Thymus (tissue), 11 donors: ENCODE results near the gene FOXO3B. TPM values are rescaled to one million over a fixed set of nuclear protein-coding genes. Genes with fewer than 3 reads are reported as not detected.
"Not testable (repeated sequence)": the region's sequence is repeated elsewhere in the genome, so short reads cannot be mapped to it uniquely, and the experiment has no call there.

Experiments used
- DNase-seq, 9 donors: peaks; one replicate each; pipeline ENCODE4 v3.0.0-alpha.2; 2013; ENCODE audit warnings: low spot score in 9 of 9, low read depth in 6 of 9, missing footprints in 1 of 9
- H3K27ac ChIP-seq, 2 donors: one replicate each; pipeline ENCODE4 v1.5.1; 2013; ENCODE audit warnings: control low read depth in 1 of 2, low read depth in 1 of 2, low read length in 1 of 2, mild to moderate bottlenecking in 1 of 2, moderate library complexity in 1 of 2
- H3K27me3 ChIP-seq, 2 donors: one replicate each; pipeline ENCODE4 v1.5.1; 2013; ENCODE audit warnings: low read length in 1 of 2; ENCODE audit not compliant: control insufficient read depth in 2 of 2, insufficient read depth in 1 of 2
- H3K36me3 ChIP-seq, 2 donors: one replicate each; pipeline ENCODE4 v1.5.1; 2013; ENCODE audit warnings: low read length in 1 of 2, mild to moderate bottlenecking in 1 of 2, moderate library complexity in 1 of 2; ENCODE audit not compliant: control insufficient read depth in 2 of 2, insufficient read depth in 2 of 2
- H3K4me1 ChIP-seq, 2 donors: one replicate each; pipeline ENCODE4 v1.5.1; 2013; ENCODE audit warnings: low read length in 2 of 2; ENCODE audit not compliant: control insufficient read depth in 2 of 2, insufficient read depth in 2 of 2
- H3K4me3 ChIP-seq, 2 donors: one replicate each; pipeline ENCODE4 v1.5.1; 2013; ENCODE audit warnings: low read length in 2 of 2, control low read depth in 1 of 2, mild to moderate bottlenecking in 1 of 2
- H3K9me3 ChIP-seq, 2 donors: one replicate each; pipeline ENCODE4 v1.5.1; 2013; ENCODE audit warnings: low read length in 1 of 2, mild to moderate bottlenecking in 1 of 2; ENCODE audit not compliant: control insufficient read depth in 2 of 2, insufficient read depth in 1 of 2
- WGBS: extraction: QIAGEN DNeasy Blood & Tissue Kit; methylation state at CpG from one replicate; pipeline ENCODE4 v1.1.7; 2013; 5-methylcytosine and 5-hydroxymethylcytosine counted together
- polyA plus RNA-seq: library from polyadenylated mRNA; stranded (reverse); fragments of 200-250 nt; gene quantifications from one replicate; pipeline ENCODE4 v1.2.3, GENCODE V29; 2013
- total RNA-seq: library from RNA; stranded (reverse); fragments of 120-200 nt; gene quantifications from one replicate; pipeline ENCODE4 v1.2.4, GENCODE V29; 2013
- donor health status: healthy.

The FOXO3B gene
- total and polyA plus RNA-seq, 2 donors, result 0.55 to 1.8 TPM

- H3K4me1 ChIP-seq, DNase-seq, H3K27me3 ChIP-seq, H3K4me3 ChIP-seq, H3K27ac ChIP-seq: not testable (repeated sequence)
- H3K36me3 ChIP-seq, result peaks cover 7 to 13% of the 10 kb centered on the region in 2 donors
- WGBS, result 97% methylated on average over 3 of the region's 3 CpGs
- H3K9me3 ChIP-seq, result peaks cover 1 to 24% of the 10 kb centered on the region in 2 donors
Observed at GRCh38 chr17:18667535-18667934, 14.6 kb downstream of the FOXO3B start.

GRCh38 chr17:18666326-18666725 is 15.8 kb downstream of the FOXO3B start:
- H3K27ac ChIP-seq, H3K27me3 ChIP-seq, H3K36me3 ChIP-seq, DNase-seq, H3K4me1 ChIP-seq, H3K4me3 ChIP-seq: not testable (repeated sequence)
- 100% methylated on average over 2 of the region's 2 CpGs for WGBS
- H3K9me3 ChIP-seq, result peaks cover 0 to 15% of the 10 kb centered on the region in 2 donors

GRCh38 chr17:18661924-18662624 is 20.0 kb downstream of the FOXO3B start:
- 95% methylated on average over 5 of the region's 5 CpGs for WGBS
- H3K36me3 ChIP-seq, H3K27ac ChIP-seq, H3K4me1 ChIP-seq, H3K9me3 ChIP-seq, H3K27me3 ChIP-seq, DNase-seq, H3K4me3 ChIP-seq: not testable (repeated sequence)

DNA sequence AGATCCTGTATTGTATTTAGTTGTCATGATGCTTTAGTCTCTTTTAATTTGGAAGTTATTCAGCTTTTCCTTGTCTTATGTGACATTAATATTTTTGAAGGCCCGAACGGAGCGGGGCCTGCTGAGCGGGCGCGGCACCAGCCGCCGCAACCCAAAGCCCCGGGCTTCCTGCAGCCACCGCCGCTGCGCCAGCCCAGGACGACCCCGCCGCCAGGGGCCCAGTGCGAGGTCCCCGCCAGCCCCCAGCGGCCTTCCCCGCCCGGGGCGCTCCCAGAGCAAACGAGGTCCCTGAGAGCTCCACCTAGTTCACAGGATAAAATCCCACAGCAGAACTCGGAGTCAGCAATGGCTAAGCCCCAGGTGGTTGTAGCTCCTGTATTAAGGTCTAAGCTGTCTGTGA is 32.0 kb downstream of the FOXO3B start:
- not testable (repeated sequence) for DNase-seq, H3K4me1 ChIP-seq, H3K4me3 ChIP-seq, H3K27me3 ChIP-seq, H3K9me3 ChIP-seq, H3K36me3 ChIP-seq, H3K27ac ChIP-seq
- WGBS, result 64% methylated on average over 23 of the region's 23 CpGs

DNA sequence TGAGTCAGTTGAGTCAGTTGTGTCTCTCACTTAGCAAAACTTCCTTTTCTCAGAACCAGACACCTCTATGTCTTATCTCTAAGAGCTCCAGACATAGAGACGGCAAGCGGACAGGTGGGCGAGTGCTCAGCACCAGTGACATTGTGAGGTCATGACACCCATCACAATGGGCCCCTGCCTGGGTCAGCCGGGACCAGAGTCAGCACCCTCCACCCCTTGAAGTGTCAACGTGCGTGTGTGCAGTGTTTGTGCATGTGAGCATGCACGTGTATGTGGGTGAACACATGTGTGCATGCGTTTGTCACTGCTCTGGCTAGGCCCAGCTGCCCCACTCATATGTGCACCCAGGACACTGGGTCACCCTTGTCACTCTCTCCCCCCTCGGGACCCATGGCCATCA is 37.8 kb downstream of the FOXO3B start, which contains the start of gene TBC1D28:
TBC1D28 (minus strand) TSS at position 101 of the 400 bp plus-strand sequence. CDS start 3,039 bp downstream, outside the sequence.
- not testable (repeated sequence) for H3K9me3 ChIP-seq
- WGBS, result 97% methylated on average over 9 of the region's 9 CpGs

GRCh38 chr17:18643124-18643523 is 39.0 kb downstream of the FOXO3B start:
- H3K27ac ChIP-seq, H3K9me3 ChIP-seq, H3K4me1 ChIP-seq, H3K4me3 ChIP-seq, H3K36me3 ChIP-seq, DNase-seq, H3K27me3 ChIP-seq: not testable (repeated sequence)
- 92% methylated on average over 4 of the region's 6 CpGs for WGBS

More for the DNA sequence above, 37.8 kb downstream of the FOXO3B start, which contains the start of gene TBC1D28:
- H3K27me3 ChIP-seq, DNase-seq, H3K36me3 ChIP-seq, H3K27ac ChIP-seq, H3K4me1 ChIP-seq, H3K4me3 ChIP-seq: not testable (repeated sequence)

GRCh38 chr17:18638357-18638756 is 43.8 kb downstream of the FOXO3B start:
- not testable (repeated sequence) for H3K4me1 ChIP-seq, H3K27ac ChIP-seq, DNase-seq, H3K9me3 ChIP-seq, H3K36me3 ChIP-seq, H3K4me3 ChIP-seq
- 92% methylated on average over 13 of the region's 13 CpGs for WGBS
- H3K27me3 ChIP-seq, result peaks cover 4 to 23% of the 10 kb centered on the region in 2 donors

DNA sequence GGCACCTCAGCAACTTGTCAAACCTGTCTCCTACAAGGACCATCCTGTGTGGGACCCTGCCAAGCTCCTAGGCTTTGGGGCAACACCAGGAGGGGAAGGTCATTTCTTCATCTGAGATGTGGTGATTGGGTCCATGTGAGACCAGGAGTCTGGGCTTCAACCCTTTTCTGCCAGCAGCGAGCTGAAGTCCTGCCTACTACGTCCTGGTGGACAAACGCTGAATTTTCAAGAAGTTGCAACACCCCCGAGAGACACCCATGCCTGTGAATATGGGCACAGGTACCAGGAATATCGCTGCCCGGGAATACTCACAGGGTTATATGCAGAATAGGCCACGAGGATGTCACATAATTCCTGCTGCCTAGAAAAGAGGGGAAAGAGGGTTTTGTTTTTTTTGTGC is 45.9 kb downstream of the FOXO3B start:
- not testable (repeated sequence) for DNase-seq, H3K4me3 ChIP-seq, H3K27ac ChIP-seq, H3K9me3 ChIP-seq, H3K4me1 ChIP-seq, H3K36me3 ChIP-seq
- H3K27me3 ChIP-seq, result peaks cover 4 to 25% of the 10 kb centered on the region in 2 donors
- 67% methylated on average over 7 of the region's 7 CpGs for WGBS

GRCh38 chr17:18635773-18636172 is 46.3 kb downstream of the FOXO3B start:
- not testable (repeated sequence) for H3K9me3 ChIP-seq, H3K4me1 ChIP-seq, DNase-seq, H3K4me3 ChIP-seq, H3K27ac ChIP-seq, H3K36me3 ChIP-seq
- H3K27me3 ChIP-seq, result peaks cover 4 to 25% of the 10 kb centered on the region in 2 donors
- 83% methylated on average over 6 of the region's 7 CpGs for WGBS
